Omental fat pad (tissue), 4 donors: Measurements from ENCODE around the gene AMER3. TPM values are rescaled to one million over a fixed set of nuclear protein-coding genes. Genes with fewer than 3 reads are reported as not detected.

Experiments
- ATAC-seq: fragments of 150-250 bp; one replicate; pipeline ENCODE4 v1.9.1; 2016; ENCODE audit warnings: mild to moderate bottlenecking, moderate library complexity; ENCODE audit not compliant: low FRiP score
- DNase-seq: peaks from one replicate; pipeline ENCODE4 v3.0.0-alpha.2; 2019; ENCODE audit warnings: low spot score
- total RNA-seq, 4 donors: library from RNA; depleted of rRNA; stranded (reverse); fragments of >200 nt; gene quantifications; one replicate each; pipeline ENCODE4 v1.1.0, GENCODE V29; 2016
- TF ChIP-seq, protein P1 (sequence below), 3 donors: fragments of 450-650 bp; IDR thresholded peaks; one replicate each; pipeline ENCODE4 v1.5.1; 2016 to 2017; ENCODE audit warnings: antibody characterized with exemption in 3 of 3, mild to moderate bottlenecking in 3 of 3, moderate library complexity in 2 of 3

The AMER3 gene
- total RNA-seq, 4 donors from 2014 or later, result not detected

DNA sequence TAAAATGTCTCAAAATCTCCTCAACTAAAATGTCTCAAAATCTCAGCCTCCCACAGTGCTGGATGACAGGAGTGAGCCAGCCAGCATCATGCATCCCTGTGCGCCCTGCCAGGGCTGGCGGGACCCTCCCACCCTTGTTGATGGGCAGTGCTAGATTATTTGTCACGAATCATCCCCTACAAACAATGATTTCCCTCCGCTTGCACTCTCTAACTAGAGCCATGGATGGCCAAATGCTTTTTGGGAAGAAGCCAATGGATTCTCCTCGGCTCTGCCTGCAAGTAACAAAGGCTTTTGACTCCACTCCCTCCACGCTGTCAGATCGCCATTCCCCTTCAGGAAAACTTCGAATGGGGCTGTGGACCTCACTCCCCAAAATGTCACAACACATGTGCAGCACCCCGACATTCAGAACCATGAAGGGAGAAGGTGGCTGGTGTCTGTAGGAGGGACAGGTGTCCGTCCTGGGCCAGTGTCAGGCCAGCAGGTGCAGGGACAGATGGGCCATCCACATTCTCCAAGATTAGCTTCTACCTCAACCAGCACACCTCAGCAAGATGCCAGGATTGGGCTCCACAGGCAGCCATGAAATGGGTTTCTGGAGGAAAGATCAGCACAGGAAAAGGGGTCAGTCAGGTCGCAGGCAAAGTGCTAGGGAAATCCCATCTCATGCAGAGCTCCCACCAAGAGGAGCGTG is 11.5 kb downstream of the AMER3 start:
- ATAC-seq (no peak), DNase-seq (no peak)
- TF ChIP-seq, protein P1, sequence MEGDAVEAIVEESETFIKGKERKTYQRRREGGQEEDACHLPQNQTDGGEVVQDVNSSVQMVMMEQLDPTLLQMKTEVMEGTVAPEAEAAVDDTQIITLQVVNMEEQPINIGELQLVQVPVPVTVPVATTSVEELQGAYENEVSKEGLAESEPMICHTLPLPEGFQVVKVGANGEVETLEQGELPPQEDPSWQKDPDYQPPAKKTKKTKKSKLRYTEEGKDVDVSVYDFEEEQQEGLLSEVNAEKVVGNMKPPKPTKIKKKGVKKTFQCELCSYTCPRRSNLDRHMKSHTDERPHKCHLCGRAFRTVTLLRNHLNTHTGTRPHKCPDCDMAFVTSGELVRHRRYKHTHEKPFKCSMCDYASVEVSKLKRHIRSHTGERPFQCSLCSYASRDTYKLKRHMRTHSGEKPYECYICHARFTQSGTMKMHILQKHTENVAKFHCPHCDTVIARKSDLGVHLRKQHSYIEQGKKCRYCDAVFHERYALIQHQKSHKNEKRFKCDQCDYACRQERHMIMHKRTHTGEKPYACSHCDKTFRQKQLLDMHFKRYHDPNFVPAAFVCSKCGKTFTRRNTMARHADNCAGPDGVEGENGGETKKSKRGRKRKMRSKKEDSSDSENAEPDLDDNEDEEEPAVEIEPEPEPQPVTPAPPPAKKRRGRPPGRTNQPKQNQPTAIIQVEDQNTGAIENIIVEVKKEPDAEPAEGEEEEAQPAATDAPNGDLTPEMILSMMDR (IDR thresholded peaks at IDR 0.05), result no peak

GRCh38 chr2:130767408-130767775 is 12.1 kb downstream of the AMER3 start:
- no peak for ATAC-seq
- DNase-seq, result no peak
- TF ChIP-seq, protein P1 (IDR thresholded peaks at IDR 0.05), result no peak

GRCh38 chr2:130768191-130768855 is 13.0 kb downstream of the AMER3 start:
- TF ChIP-seq, protein P1 (IDR thresholded peaks at IDR 0.05), result no peak
- no peak for ATAC-seq
- DNase-seq, result no peak

GRCh38 chr2:130769343-130769907 is 14.1 kb downstream of the AMER3 start:
- DNase-seq (no peak), ATAC-seq (no peak)
- TF ChIP-seq, protein P1 (IDR thresholded peaks at IDR 0.05), result no peak

- no peak for DNase-seq
- no peak for ATAC-seq
- TF ChIP-seq, protein P1 (IDR thresholded peaks at IDR 0.05), result no peak
Observed at GRCh38 chr2:130776550-130776949, 21.2 kb downstream of the AMER3 start.

GRCh38 chr2:130778781-130779180 is 23.4 kb downstream of the AMER3 start:
- DNase-seq (no peak), ATAC-seq (no peak)
- TF ChIP-seq, protein P1 (IDR thresholded peaks at IDR 0.05), result no peak
